ENCODE results near the gene ADAMTSL3. TPM values are rescaled to one million over a fixed set of nuclear protein-coding genes. Genes with fewer than 3 reads are reported as not detected.

The ADAMTSL3 gene
- total and polyA plus RNA-seq, 2 of the 4 experiments (the other 2 are of a cell fraction): under 0.01 to 0.02 TPM

DNA sequence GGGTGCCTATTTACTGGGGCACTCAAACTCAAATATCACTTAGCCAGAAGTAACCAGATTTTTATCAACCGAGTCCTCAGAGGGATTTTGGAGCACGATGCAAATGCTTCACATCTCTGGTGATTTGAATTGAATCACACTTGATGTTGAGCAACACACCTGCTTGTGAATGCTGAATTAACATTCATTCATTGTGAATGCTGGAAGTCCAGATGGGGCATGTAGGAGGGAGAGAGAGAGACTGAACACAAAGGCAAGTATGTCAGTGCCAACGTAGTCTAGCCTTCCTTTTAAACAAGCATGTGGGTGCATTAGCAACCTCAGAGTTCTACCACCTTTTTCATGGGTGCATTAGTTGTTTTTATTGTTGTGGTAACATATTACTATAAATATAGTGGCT is 156.2 kb downstream of the ADAMTSL3 start:
- BruUV-seq (replicated peaks): no TSS peak
- Histone ChIP-seq H3K9me1 (ENCODE audit: insufficient read depth, low read length) (no peaks in the 10 kb centered on the region), H3K36me3 (ENCODE audit: control insufficient read depth, insufficient read depth, low read length) (no peaks in the 10 kb centered on the region), H3K4me2 (ENCODE audit: low read depth, low read length) (no peak overlapping the region), H2BK120ac (ENCODE audit: low read depth, low read length) (no peak overlapping the region), H2AK9ac (replicated peaks; ENCODE audit: low read depth, low read length, poor library complexity) (no peak overlapping the region), H3K27me3 (ENCODE audit: control insufficient read depth, insufficient read depth, low read length) (no peaks in the 10 kb centered on the region), H2AK5ac (ENCODE audit: low read depth, low read length) (no peak overlapping the region), H2BK5ac (ENCODE audit: low read depth, low read length, poor library complexity, severe bottlenecking) (no peak overlapping the region), H4K20me1 (ENCODE audit: insufficient read depth, low read length) (no peaks in the 10 kb centered on the region), H3K9me3 (ENCODE audit: control insufficient read depth, insufficient read depth, low read length) (no peaks in the 10 kb centered on the region; the same call in 1 of the 2 replicates), H2BK15ac (ENCODE audit: low read depth, low read length) (no peak overlapping the region), H3K4me1 (ENCODE audit: control insufficient read depth, insufficient read depth, low read length) (no peaks in the 10 kb centered on the region), H3K27ac (ENCODE audit: insufficient read depth, low read length) (no peak overlapping the region), H2BK20ac (ENCODE audit: low read depth, low read length) (no peak overlapping the region), H4K91ac (ENCODE audit: insufficient read depth, low read depth, low read length) (no peak overlapping the region), H3K56ac (ENCODE audit: extremely low read depth, insufficient read depth, low read length) (no peak overlapping the region), H4K5ac (ENCODE audit: low read depth, low read length) (no peak overlapping the region), H3K4me3 (ENCODE audit: insufficient read depth, low read depth, low read length) (no peak overlapping the region), H3K18ac (ENCODE audit: low read depth, low read length) (no peak overlapping the region), H4K8ac (ENCODE audit: low read depth in 2 of 2, low read length in 2 of 2) (no peak overlapping the region), H3K9ac (ENCODE audit: low read depth, low read length) (no peak overlapping the region), H3K14ac (replicated peaks; ENCODE audit: low read depth, low read length) (no peak overlapping the region), H3K23ac (ENCODE audit: low read depth, low read length) (no peak overlapping the region), H2AFZ (replicated peaks; ENCODE audit: low read length, poor library complexity) (no peak overlapping the region), H3K4ac (ENCODE audit: low read depth, low read length) (no peak overlapping the region), H3K79me1 (ENCODE audit: low read depth in 1 of 2, low read length in 2 of 2) (no peaks in the 10 kb centered on the region)
- WGBS, 2 experiments (ENCODE audit: extremely low coverage in 2 of 2, insufficient read length in 1 of 2): 60% methylated on average over 1 of the region's 3 CpGs; no CpG with 5 or more reads in 1 of the 2 experiments
- ATAC-seq (ENCODE audit: low read depth) (no peak), DNase-seq (no peak)
- ChIA-PET CTCF (interaction anchor here (0.6 kb wide), 1 partner anchor 41 kb away, joined by 5 read pairs; no protein-coding TSS in a partner anchor), POLR2A (ENCODE audit: unreplicated experiment) (no interaction called here)
- in situ Hi-C loops (cut with MboI; ENCODE audit: low sequenced_read_pairs) (no loop called here), dilution Hi-C loops (cut with HindIII; ENCODE audit: low sequenced_read_pairs, unreplicated experiment) (no loop called here), intact Hi-C loops (cut with micrococcal nuclease) (no loop called here)
- no peak for TF ChIP-seq CHD1 (IDR thresholded peaks at IDR 0.05; ENCODE audit: low read depth, low read length)
- TF ChIP-seq BHLHE40 (IDR thresholded peaks at IDR 0.05; ENCODE audit: low read depth, low read length): no peak
- TF ChIP-seq RCOR1 (IDR thresholded peaks at IDR 0.05; ENCODE audit: insufficient replicate concordance, low read length): no peak
- TF ChIP-seq FOS (IDR thresholded peaks at IDR 0.05; ENCODE audit: low read depth, low read length): no peak
- no peak for TF ChIP-seq CEBPB (IDR thresholded peaks at IDR 0.05; ENCODE audit: low read depth, low read length)
